GM12878 (cell line): ENCODE data around the gene CYBB.

Source experiments
- CTCF ChIP-seq, 3 experiments: IDR thresholded peaks in 2 of 3; conservative IDR thresholded peaks in 1 of 3; 2 replicates each; pipeline ENCODE4 v1.5.1; 2011; ENCODE audit warnings: low read depth in 3 of 3, low read length in 3 of 3, mild to moderate bottlenecking in 3 of 3, control low read depth in 2 of 3, moderate library complexity in 2 of 3, inconsistent platforms in 1 of 3, mixed read lengths in 1 of 3; ENCODE audit not compliant: control insufficient read depth in 2 of 3, insufficient read depth in 1 of 3; ENCODE audit errors: extremely low read depth in 1 of 3
- HDAC2 ChIP-seq: fragments of 200-600 bp; sonication (generic); IDR thresholded peaks from 2 replicates; pipeline ENCODE4 v1.6.1; 2017
- POLR2A ChIP-seq: IDR thresholded peaks from 2 replicates; pipeline ENCODE4 v1.6.1; 2011; ENCODE audit warnings: low read depth, mild to moderate bottlenecking, low read length
- POLR2AphosphoS5 ChIP-seq: IDR thresholded peaks from 2 replicates; pipeline ENCODE4 v1.6.1; 2011; ENCODE audit warnings: mild to moderate bottlenecking, low read length, inconsistent platforms
- ZBTB40 ChIP-seq: fragments of 450-650 bp; IDR thresholded peaks from 2 replicates; pipeline ENCODE4 v1.6.1; 2016; ENCODE audit warnings: mild to moderate bottlenecking, moderate library complexity, borderline replicate concordance
- ZNF24 ChIP-seq: fragments of 450-650 bp; IDR thresholded peaks from 2 replicates; pipeline ENCODE4 v1.6.1; 2017; ENCODE audit warnings: antibody characterized with exemption, mild to moderate bottlenecking
- TF ChIP-seq, protein P1 (sequence below): IDR thresholded peaks from 2 replicates; pipeline ENCODE4 v1.6.1; 2011; ENCODE audit warnings: low read depth, low read length, improper control_type of control experiment, borderline replicate concordance

- no peak for TF ChIP-seq POLR2A
- TF ChIP-seq, protein P1, sequence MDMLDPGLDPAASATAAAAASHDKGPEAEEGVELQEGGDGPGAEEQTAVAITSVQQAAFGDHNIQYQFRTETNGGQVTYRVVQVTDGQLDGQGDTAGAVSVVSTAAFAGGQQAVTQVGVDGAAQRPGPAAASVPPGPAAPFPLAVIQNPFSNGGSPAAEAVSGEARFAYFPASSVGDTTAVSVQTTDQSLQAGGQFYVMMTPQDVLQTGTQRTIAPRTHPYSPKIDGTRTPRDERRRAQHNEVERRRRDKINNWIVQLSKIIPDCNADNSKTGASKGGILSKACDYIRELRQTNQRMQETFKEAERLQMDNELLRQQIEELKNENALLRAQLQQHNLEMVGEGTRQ = no peak
- TF ChIP-seq POLR2AphosphoS5 = no peak
- no peak for TF ChIP-seq ZBTB40
- no peak for TF ChIP-seq CTCF (IDR thresholded peaks at IDR 0.05 in 2 of 3, conservative IDR thresholded peaks at IDR 0.05 in 1 of 3; ENCODE audit: control insufficient read depth in 2 of 3, extremely low read depth in 1 of 3, insufficient read depth in 1 of 3, low read depth in 3 of 3, low read length in 3 of 3)
- no peak for TF ChIP-seq ZNF24
- no peak for TF ChIP-seq HDAC2
Observed at GRCh38 chrX:37815366-37815765, 35.5 kb downstream of the CYBB start.
